NCI-H524 (cell line): Measurements from ENCODE around the gene MYMK.

Source experiments
- DNase-seq, 2 experiments: peaks; one replicate each; lab custom pipeline; 2025; lab: John Stamatoyannopoulos, UW

Gene MYMK

GRCh38 chr9:133558191-133559126 lies 33.7 kb upstream of the MYMK start:
- DNase-seq, result peak; percentile 83 to 93

- DNase-seq, result no peak
Observed at GRCh38 chr9:133557581-133557980, 32.8 kb upstream of the MYMK start.

GRCh38 chr9:133556354-133556753 lies 31.6 kb upstream of the MYMK start:
- no peak for DNase-seq

GRCh38 chr9:133554729-133555128 lies 30.0 kb upstream of the MYMK start:
- DNase-seq, result no peak

GRCh38 chr9:133553973-133554713 lies 29.4 kb upstream of the MYMK start:
- DNase-seq, result no peak

- no peak for DNase-seq
Observed at GRCh38 chr9:133553123-133553522, 28.4 kb upstream of the MYMK start.

- no peak for DNase-seq
Observed at GRCh38 chr9:133552236-133552635, 27.5 kb upstream of the MYMK start.

- no peak for DNase-seq
Observed at GRCh38 chr9:133551446-133551845, 26.7 kb upstream of the MYMK start.

GRCh38 chr9:133547116-133547515 lies 22.4 kb upstream of the MYMK start:
- no peak for DNase-seq

GRCh38 chr9:133546287-133546680 lies 21.5 kb upstream of the MYMK start:
- DNase-seq, result no peak

GRCh38 chr9:133545494-133546286 lies 20.9 kb upstream of the MYMK start:
- DNase-seq, result no peak

- no peak for DNase-seq
Observed at GRCh38 chr9:133543772-133544467, 19.2 kb upstream of the MYMK start.

- no peak for DNase-seq
Observed at GRCh38 chr9:133542002-133542401, 17.2 kb upstream of the MYMK start.

- no peak for DNase-seq
Observed at GRCh38 chr9:133540698-133541025, 15.9 kb upstream of the MYMK start.

- DNase-seq, result no peak
Observed at GRCh38 chr9:133539991-133540697, 15.4 kb upstream of the MYMK start.

- no peak for DNase-seq
Observed at GRCh38 chr9:133538851-133539833, 14.4 kb upstream of the MYMK start.

GRCh38 chr9:133538176-133538575 lies 13.4 kb upstream of the MYMK start:
- no peak for DNase-seq

GRCh38 chr9:133537257-133537656 lies 12.5 kb upstream of the MYMK start:
- DNase-seq, result no peak

- DNase-seq, result no peak
Observed at GRCh38 chr9:133536536-133536935, 11.8 kb upstream of the MYMK start.

GRCh38 chr9:133536080-133536479 lies 11.3 kb upstream of the MYMK start:
- DNase-seq, result no peak
